Osteocyte (in vitro differentiated cells): ENCODE data around the gene PLEKHJ1. TPM values are rescaled to one million over a fixed set of nuclear protein-coding genes. Genes with fewer than 3 reads are reported as not detected.
A peak's percentile ranks its signal among the peaks of the same experiment; 100 is the strongest.

Experiments
- DNase-seq: peaks from one replicate; pipeline ENCODE4 v3.0.0; 2021; ENCODE audit warnings: mixed read lengths; ENCODE audit not compliant: unreplicated experiment; ENCODE audit errors: extremely low spot score
- H3K27ac Mint-ChIP-seq: one replicate; pipeline ENCODE4 v1.8.0; 2021; ENCODE audit warnings: mild to moderate bottlenecking, mixed read lengths; ENCODE audit not compliant: unreplicated experiment
- H3K27me3 Mint-ChIP-seq: one replicate; pipeline ENCODE4 v1.8.0; 2021; ENCODE audit warnings: mixed read lengths; ENCODE audit not compliant: unreplicated experiment
- H3K36me3 Mint-ChIP-seq: one replicate; pipeline ENCODE4 v1.8.0; 2021; ENCODE audit warnings: mixed read lengths; ENCODE audit not compliant: unreplicated experiment
- H3K4me1 Mint-ChIP-seq: one replicate; pipeline ENCODE4 v1.8.0; 2021; ENCODE audit warnings: mixed read lengths; ENCODE audit not compliant: unreplicated experiment
- H3K4me3 Mint-ChIP-seq: one replicate; pipeline ENCODE4 v1.8.0; 2021; ENCODE audit warnings: mild to moderate bottlenecking, moderate library complexity, mixed read lengths; ENCODE audit not compliant: unreplicated experiment
- H3K9me3 Mint-ChIP-seq: one replicate; pipeline ENCODE4 v1.8.0; 2021; ENCODE audit warnings: mixed read lengths; ENCODE audit not compliant: unreplicated experiment
- CTCF ChIP-seq: fragments of 200-600 bp; sonication (generic); IDR thresholded peaks from 2 replicates; pipeline ENCODE4 v1.5.0; 2021; ENCODE audit warnings: antibody characterized with exemption, mild to moderate bottlenecking, moderate library complexity
- total RNA-seq: library from RNA; stranded (reverse); gene quantifications from 2 replicates; pipeline ENCODE4 v1.2.1, GENCODE V29; 2021

The PLEKHJ1 gene
- total RNA-seq, 1 donor from 2014 or later = 40.7 TPM

GRCh38 chr19:2232286-2233151, 3.6 kb downstream of the PLEKHJ1 start:
- Mint-ChIP-seq H3K27me3 (no peaks in the 10 kb centered on the region), H3K36me3 (peaks cover 5% of the 10 kb centered on the region), H3K27ac (no peak overlapping the region), H3K4me1 (peaks cover 18% of the 10 kb centered on the region), H3K9me3 (no peaks in the 10 kb centered on the region), H3K4me3 (no peak overlapping the region)
- no peak for DNase-seq
- TF ChIP-seq CTCF = no peak

DNA sequence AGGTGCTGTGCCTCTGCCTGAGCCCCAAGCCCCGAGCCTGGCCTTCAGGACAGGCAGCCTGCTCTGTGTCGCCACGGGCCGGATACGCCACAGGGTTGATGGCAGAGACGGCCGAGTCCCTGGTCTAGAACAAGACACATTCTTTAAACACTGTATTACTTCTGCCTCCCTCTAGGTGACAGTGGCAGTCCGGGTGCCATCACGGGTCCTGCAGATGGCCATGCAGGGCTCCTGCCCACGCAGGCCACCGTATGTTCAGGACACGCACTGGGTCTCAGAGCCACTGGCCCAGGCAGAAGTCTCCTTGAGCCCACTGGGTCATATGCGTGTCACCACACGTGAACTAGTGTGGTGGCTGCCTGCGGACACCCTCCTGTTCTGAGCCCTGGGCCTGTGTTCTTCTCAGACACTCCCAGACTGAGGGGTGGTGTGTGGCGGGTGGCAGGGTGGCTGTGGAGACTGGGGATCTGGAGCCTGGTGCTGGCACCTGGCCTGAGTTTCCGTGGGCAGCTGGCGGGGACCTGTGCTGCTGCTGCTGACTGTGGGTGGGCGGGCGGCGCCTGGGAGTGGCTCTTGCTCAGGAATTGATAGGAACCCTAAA, 4.4 kb downstream of the PLEKHJ1 start:
- no peak for TF ChIP-seq CTCF
- Mint-ChIP-seq H3K4me1 (peaks cover 17% of the 10 kb centered on the region), H3K36me3 (peaks cover 5% of the 10 kb centered on the region), H3K4me3 (no peak overlapping the region), H3K27ac (peak overlapping the region; percentile 38), H3K27me3 (no peaks in the 10 kb centered on the region), H3K9me3 (no peaks in the 10 kb centered on the region)
- no peak for DNase-seq

DNA sequence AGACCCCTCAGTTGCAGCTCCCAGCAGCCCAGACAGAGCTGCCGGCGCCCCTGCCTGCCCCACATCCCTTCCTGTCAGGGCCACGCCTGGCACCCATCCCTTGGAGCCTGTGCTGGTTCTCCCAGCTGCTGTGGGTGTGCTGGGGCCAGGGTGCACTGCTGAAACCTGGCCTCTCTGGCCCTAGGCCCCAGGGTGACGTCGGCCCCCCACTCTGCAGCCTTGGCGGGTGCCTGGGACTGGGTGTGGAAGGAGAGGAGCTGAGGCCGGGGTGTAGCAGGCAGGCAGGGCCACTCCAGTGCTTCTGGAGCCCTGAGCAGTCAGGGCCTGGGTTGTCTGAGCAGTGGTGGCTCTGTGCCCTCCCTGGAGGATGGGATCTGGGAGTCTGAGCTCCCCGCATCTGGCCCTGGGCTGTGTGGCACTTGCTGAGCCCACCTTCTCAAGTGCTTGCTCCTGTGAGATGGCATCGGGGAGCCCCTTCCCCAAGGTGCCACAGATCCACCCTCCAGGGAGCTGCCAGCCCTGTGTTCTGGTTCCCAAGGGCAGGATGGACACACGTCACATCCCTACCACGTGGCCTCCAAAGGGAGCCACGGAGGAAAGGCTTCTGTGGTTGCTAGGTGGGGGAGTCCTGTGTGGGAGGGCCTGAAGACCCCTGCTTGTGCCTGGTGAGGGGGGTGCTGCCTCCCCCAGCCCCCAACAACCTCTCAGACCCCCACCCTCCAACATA, 5.2 kb downstream of the PLEKHJ1 start:
- H3K36me3 Mint-ChIP-seq = peaks cover 6% of the 10 kb centered on the region
- no peaks in the 10 kb centered on the region for H3K9me3 Mint-ChIP-seq
- no peaks in the 10 kb centered on the region for H3K27me3 Mint-ChIP-seq
- no peak for TF ChIP-seq CTCF
- H3K4me3 Mint-ChIP-seq = no peak overlapping the region
- DNase-seq = no peak
- peaks cover 15% of the 10 kb centered on the region for H3K4me1 Mint-ChIP-seq
- H3K27ac Mint-ChIP-seq = peak overlapping the region; percentile 38

DNA sequence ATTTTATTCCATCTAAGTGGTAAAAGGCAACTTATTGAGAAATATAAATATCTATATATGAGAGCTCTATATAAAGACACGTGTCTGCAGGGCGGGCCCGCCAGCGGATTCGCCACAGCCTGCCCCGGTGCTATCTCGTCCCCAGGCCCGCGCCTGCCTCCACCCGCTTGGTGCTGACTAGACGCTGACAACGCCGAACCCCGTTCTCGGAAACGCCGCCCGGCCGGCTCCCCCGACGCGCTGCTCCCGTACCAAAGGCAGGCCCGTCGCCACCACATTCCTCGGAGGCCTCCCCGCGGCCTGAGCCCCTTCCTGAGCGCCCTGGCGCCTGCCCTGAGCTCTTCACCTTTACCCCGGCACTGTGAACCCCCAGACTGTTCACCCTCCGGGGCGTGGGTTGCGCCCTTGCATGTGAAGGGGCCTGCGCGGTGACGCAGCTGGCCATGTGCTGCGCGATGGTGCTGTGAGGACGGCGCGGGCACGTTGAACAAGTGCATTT, 6.0 kb downstream of the PLEKHJ1 start:
- H3K27ac Mint-ChIP-seq = no peak overlapping the region
- H3K36me3 Mint-ChIP-seq = peaks cover 10% of the 10 kb centered on the region
- TF ChIP-seq CTCF = no peak
- H3K27me3 Mint-ChIP-seq = no peaks in the 10 kb centered on the region
- H3K4me3 Mint-ChIP-seq = no peak overlapping the region
- DNase-seq = no peak
- no peaks in the 10 kb centered on the region for H3K9me3 Mint-ChIP-seq
- H3K4me1 Mint-ChIP-seq = peaks cover 12% of the 10 kb centered on the region
